DND-41 (cell line): Measurements from ENCODE around the gene FAF1.

Experiments used
- ATAC-seq: fragments of 200-7000 bp; cut with Tn5 transposase; 3 replicates; pipeline ENCODE4 v1.9.1; 2021; ENCODE audit warnings: low read depth; ENCODE audit not compliant: insufficient read depth
- DNase-seq: peaks from one replicate; pipeline ENCODE4 v3.0.0-alpha.2; 2020
- H2AFZ ChIP-seq: 2 replicates; pipeline ENCODE4 v1.6.0; 2012; ENCODE audit warnings: low read depth, low read length
- H3K27ac ChIP-seq: 2 replicates; pipeline ENCODE4 v1.5.1; 2012; ENCODE audit warnings: low read length, inconsistent platforms
- H3K27me3 ChIP-seq: fragments of 200-600 bp; sonication (generic); 2 replicates; pipeline ENCODE4 v1.6.0; 2012; ENCODE audit warnings: low read length, mild to moderate bottlenecking, inconsistent platforms; ENCODE audit not compliant: insufficient read depth, poor library complexity
- H3K36me3 ChIP-seq: 2 replicates; pipeline ENCODE4 v1.5.1; 2012; ENCODE audit warnings: low read length, inconsistent platforms; ENCODE audit not compliant: insufficient read depth
- H3K4me1 ChIP-seq: 2 replicates; pipeline ENCODE4 v1.5.1; 2012; ENCODE audit warnings: mild to moderate bottlenecking, low read length; ENCODE audit not compliant: insufficient read depth
- H3K4me2 ChIP-seq: 2 replicates; pipeline ENCODE4 v1.6.0; 2012; ENCODE audit warnings: mild to moderate bottlenecking, moderate library complexity, low read length, inconsistent platforms; ENCODE audit not compliant: insufficient read depth
- H3K4me3 ChIP-seq, 2 experiments: fragments of 200-600 bp in 1 of 2; shearing (Covaris generic) in 1 of 2; 2 replicates each; pipeline ENCODE4 v1.5.1; 2012 to 2016; ENCODE audit warnings: inconsistent platforms in 2 of 2, low read length in 2 of 2, mild to moderate bottlenecking in 2 of 2, low read depth in 1 of 2, moderate library complexity in 1 of 2
- H3K79me2 ChIP-seq: 2 replicates; pipeline ENCODE4 v1.6.0; 2012; ENCODE audit warnings: low read length, inconsistent platforms; ENCODE audit not compliant: insufficient read depth
- H3K9ac ChIP-seq: 2 replicates; pipeline ENCODE4 v1.6.0; 2012; ENCODE audit warnings: low read depth, mild to moderate bottlenecking, inconsistent platforms, low read length, moderate library complexity
- H3K9me3 ChIP-seq: 2 replicates; pipeline ENCODE4 v1.5.1; 2012; ENCODE audit warnings: low read length, moderate library complexity, mild to moderate bottlenecking, inconsistent platforms; ENCODE audit not compliant: insufficient read depth, severe bottlenecking
- H4K20me1 ChIP-seq: 2 replicates; pipeline ENCODE4 v1.6.0; 2012; ENCODE audit warnings: low read length; ENCODE audit not compliant: insufficient read depth
- CTCF ChIP-seq: IDR thresholded peaks from 2 replicates; pipeline ENCODE4 v1.5.1; 2012; ENCODE audit warnings: borderline replicate concordance, low read length, moderate library complexity, mild to moderate bottlenecking; ENCODE audit not compliant: poor library complexity, severe bottlenecking; ENCODE audit errors: extremely low read depth
- EZH2 ChIP-seq: IDR thresholded peaks from 3 replicates; pipeline ENCODE4 v1.6.1; 2012; ENCODE audit warnings: borderline replicate concordance, low read depth, mild to moderate bottlenecking, moderate library complexity, low read length, inconsistent platforms; ENCODE audit not compliant: severe bottlenecking

The FAF1 gene

GRCh38 chr1:50981741-50982140, 21.7 kb upstream of the FAF1 start:
- ATAC-seq: no peak
- Histone ChIP-seq H3K9ac (peak overlapping the region; percentile 30), H3K4me3 (peak overlapping the region in 1 of 2 experiments; percentile 81; a peak in 1 of 4 replicates), H3K79me2 (peaks cover 100% of the 10 kb centered on the region), H3K4me2 (peak overlapping the region; percentile 62), H3K9me3 (no peaks in the 10 kb centered on the region), H2AFZ (no peak overlapping the region), H3K4me1 (peaks cover 62% of the 10 kb centered on the region), H3K27ac (peak overlapping the region; percentile 52; the same call in 1 of the 2 replicates), H3K36me3 (no peaks in the 10 kb centered on the region; the same call in 1 of the 2 replicates), H3K27me3 (no peaks in the 10 kb centered on the region), H4K20me1 (peaks cover 7% of the 10 kb centered on the region; the same call in 1 of the 2 replicates)
- TF ChIP-seq EZH2 (no peak), CTCF (no peak)
- DNase-seq: no peak

- H3K27ac ChIP-seq: peak overlapping the region; percentile 96; the same call in 1 of the 2 replicates
- peak overlapping the region; percentile 100 for H3K9ac ChIP-seq
- peaks cover 100% of the 10 kb centered on the region for H3K79me2 ChIP-seq
- no peaks in the 10 kb centered on the region for H3K9me3 ChIP-seq
- H3K4me2 ChIP-seq: peak overlapping the region; percentile 62
- peaks cover 7% of the 10 kb centered on the region; the same call in 1 of the 2 replicates for H4K20me1 ChIP-seq
- ATAC-seq (no peak), DNase-seq (no peak)
- TF ChIP-seq EZH2 (no peak), CTCF (no peak)
- H3K4me1 ChIP-seq: peaks cover 65% of the 10 kb centered on the region
- H3K27me3 ChIP-seq: no peaks in the 10 kb centered on the region
- H3K36me3 ChIP-seq: no peaks in the 10 kb centered on the region; the same call in 1 of the 2 replicates
- no peak overlapping the region for H2AFZ ChIP-seq
- H3K4me3 ChIP-seq: peak overlapping the region in 1 of 2 experiments; percentile 81; a peak in 1 of 4 replicates
These were observed 20.4 kb upstream of the FAF1 start for GRCh38 chr1:50980505-50980904.

- Histone ChIP-seq H3K27ac (peak overlapping the region; percentile 96), H3K4me3 (peak overlapping the region; percentile 81 to 90), H4K20me1 (peaks cover 7% of the 10 kb centered on the region; the same call in 1 of the 2 replicates), H3K9ac (peak overlapping the region; percentile 100), H2AFZ (no peak overlapping the region), H3K79me2 (peaks cover 100% of the 10 kb centered on the region), H3K9me3 (no peaks in the 10 kb centered on the region), H3K27me3 (no peaks in the 10 kb centered on the region), H3K4me1 (peaks cover 67% of the 10 kb centered on the region), H3K4me2 (peak overlapping the region; percentile 62), H3K36me3 (peaks cover 2% of the 10 kb centered on the region)
- ATAC-seq: no peak
- no peak for DNase-seq
- TF ChIP-seq CTCF (no peak), EZH2 (no peak)
These were observed 19.9 kb upstream of the FAF1 start for GRCh38 chr1:50979937-50980336.
